Measurements from ENCODE around the gene ZNF335. TPM values are rescaled to one million over a fixed set of nuclear protein-coding genes. Genes with fewer than 3 reads are reported as not detected.

The ZNF335 gene
- total and polyA plus RNA-seq, 2 of the 13 experiments (the other 11 are each of a cell fraction or from before 2014, with no cell fraction given): 9.7 to 13.7 TPM

DNA sequence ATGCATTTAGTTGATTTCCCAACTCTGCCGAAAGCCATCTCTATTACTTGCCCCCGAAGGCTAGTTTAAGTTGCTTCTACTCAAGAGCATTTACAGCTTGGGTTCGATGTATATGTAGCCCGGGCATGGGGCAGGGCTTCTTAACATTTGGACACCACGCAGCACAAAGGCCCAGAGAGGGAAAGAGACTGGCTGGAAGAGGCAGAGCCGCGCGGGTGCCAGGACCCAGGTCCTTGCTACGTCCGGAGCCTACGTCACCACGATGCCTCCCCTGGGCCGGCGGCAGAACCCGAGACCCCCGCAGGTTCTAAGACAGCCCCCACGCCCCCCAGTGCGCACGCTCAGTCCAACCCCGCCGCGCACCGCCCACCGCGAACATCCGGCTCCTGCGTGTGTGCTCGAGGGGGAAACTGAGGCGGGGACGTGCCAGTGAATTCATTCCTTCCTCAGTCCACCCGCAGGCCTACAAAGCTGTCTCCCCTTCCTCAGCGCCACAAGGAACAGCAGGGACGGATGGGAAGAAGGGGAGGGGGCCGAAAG lies 37.9 kb downstream of the ZNF335 start (continued):
- TF ChIP-seq, protein P1, sequence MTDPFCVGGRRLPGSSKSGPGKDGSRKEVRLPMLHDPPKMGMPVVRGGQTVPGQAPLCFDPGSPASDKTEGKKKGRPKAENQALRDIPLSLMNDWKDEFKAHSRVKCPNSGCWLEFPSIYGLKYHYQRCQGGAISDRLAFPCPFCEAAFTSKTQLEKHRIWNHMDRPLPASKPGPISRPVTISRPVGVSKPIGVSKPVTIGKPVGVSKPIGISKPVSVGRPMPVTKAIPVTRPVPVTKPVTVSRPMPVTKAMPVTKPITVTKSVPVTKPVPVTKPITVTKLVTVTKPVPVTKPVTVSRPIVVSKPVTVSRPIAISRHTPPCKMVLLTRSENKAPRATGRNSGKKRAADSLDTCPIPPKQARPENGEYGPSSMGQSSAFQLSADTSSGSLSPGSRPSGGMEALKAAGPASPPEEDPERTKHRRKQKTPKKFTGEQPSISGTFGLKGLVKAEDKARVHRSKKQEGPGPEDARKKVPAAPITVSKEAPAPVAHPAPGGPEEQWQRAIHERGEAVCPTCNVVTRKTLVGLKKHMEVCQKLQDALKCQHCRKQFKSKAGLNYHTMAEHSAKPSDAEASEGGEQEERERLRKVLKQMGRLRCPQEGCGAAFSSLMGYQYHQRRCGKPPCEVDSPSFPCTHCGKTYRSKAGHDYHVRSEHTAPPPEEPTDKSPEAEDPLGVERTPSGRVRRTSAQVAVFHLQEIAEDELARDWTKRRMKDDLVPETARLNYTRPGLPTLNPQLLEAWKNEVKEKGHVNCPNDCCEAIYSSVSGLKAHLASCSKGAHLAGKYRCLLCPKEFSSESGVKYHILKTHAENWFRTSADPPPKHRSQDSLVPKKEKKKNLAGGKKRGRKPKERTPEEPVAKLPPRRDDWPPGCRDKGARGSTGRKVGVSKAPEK (CRISPR knock-in tag; IDR thresholded peaks at IDR 0.05; ENCODE audit: borderline replicate concordance): peak; percentile 4; the same call in 1 of the 2 replicates
- TF ChIP-seq ZNF709 (CRISPR knock-in tag; IDR thresholded peaks at IDR 0.05) (no peak), POLR2A (IDR thresholded peaks at IDR 0.05; ENCODE audit: insufficient read depth in 1 of 2, low read depth in 2 of 2, low read length in 2 of 2) (no peak), HCFC1 (IDR thresholded peaks at IDR 0.05; ENCODE audit: low read depth, low read length) (no peak), ZNF530 (CRISPR knock-in tag; IDR thresholded peaks at IDR 0.05; ENCODE audit: low read depth) (0 out of 2 replicates have a peak, but pooled peaks have one; percentile 42), FOXA3 (CRISPR knock-in tag; IDR thresholded peaks at IDR 0.05) (no peak), ZBTB1 (CRISPR knock-in tag; IDR thresholded peaks at IDR 0.05; ENCODE audit: borderline replicate concordance) (no peak; the same call in 1 of the 2 replicates), ZC3H13 (CRISPR knock-in tag; IDR thresholded peaks at IDR 0.05) (peak; percentile 99), DR1 (CRISPR knock-in tag; IDR thresholded peaks at IDR 0.05) (0 out of 2 replicates have a peak, but pooled peaks have one; percentile 2), ARNT2 (CRISPR knock-in tag; IDR thresholded peaks at IDR 0.05; ENCODE audit: low read depth) (no peak; the same call in 1 of the 2 replicates), SMYD3 (CRISPR knock-in tag; IDR thresholded peaks at IDR 0.05) (0 out of 2 replicates have a peak, but pooled peaks have one; percentile 78), ZFY (CRISPR knock-in tag; IDR thresholded peaks at IDR 0.05) (no peak), BRCA1 (CRISPR knock-in tag; IDR thresholded peaks at IDR 0.05) (0 out of 2 replicates have a peak, but pooled peaks have one; percentile 26), ASH2L (IDR thresholded peaks at IDR 0.05; ENCODE audit: insufficient read length, low read depth, low read length) (peak; percentile 37), MAFF (IDR thresholded peaks at IDR 0.05; ENCODE audit: low read depth, low read length) (no peak), DNMT3B (CRISPR knock-in tag; conservative IDR thresholded peaks at IDR 0.05) (no peak)
- TF ChIP-seq, protein P2, sequence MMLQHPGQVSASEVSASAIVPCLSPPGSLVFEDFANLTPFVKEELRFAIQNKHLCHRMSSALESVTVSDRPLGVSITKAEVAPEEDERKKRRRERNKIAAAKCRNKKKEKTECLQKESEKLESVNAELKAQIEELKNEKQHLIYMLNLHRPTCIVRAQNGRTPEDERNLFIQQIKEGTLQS (CRISPR knock-in tag; IDR thresholded peaks at IDR 0.05): no peak
- TF ChIP-seq, protein P3, sequence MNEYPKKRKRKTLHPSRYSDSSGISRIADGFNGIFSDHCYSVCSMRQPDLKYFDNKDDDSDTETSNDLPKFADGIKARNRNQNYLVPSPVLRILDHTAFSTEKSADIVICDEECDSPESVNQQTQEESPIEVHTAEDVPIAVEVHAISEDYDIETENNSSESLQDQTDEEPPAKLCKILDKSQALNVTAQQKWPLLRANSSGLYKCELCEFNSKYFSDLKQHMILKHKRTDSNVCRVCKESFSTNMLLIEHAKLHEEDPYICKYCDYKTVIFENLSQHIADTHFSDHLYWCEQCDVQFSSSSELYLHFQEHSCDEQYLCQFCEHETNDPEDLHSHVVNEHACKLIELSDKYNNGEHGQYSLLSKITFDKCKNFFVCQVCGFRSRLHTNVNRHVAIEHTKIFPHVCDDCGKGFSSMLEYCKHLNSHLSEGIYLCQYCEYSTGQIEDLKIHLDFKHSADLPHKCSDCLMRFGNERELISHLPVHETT (CRISPR knock-in tag; conservative IDR thresholded peaks at IDR 0.05): no peak
- TF ChIP-seq, protein P4, sequence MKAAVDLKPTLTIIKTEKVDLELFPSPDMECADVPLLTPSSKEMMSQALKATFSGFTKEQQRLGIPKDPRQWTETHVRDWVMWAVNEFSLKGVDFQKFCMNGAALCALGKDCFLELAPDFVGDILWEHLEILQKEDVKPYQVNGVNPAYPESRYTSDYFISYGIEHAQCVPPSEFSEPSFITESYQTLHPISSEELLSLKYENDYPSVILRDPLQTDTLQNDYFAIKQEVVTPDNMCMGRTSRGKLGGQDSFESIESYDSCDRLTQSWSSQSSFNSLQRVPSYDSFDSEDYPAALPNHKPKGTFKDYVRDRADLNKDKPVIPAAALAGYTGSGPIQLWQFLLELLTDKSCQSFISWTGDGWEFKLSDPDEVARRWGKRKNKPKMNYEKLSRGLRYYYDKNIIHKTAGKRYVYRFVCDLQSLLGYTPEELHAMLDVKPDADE (CRISPR knock-in tag; IDR thresholded peaks at IDR 0.05): no peak
- TF ChIP-seq, protein P5, sequence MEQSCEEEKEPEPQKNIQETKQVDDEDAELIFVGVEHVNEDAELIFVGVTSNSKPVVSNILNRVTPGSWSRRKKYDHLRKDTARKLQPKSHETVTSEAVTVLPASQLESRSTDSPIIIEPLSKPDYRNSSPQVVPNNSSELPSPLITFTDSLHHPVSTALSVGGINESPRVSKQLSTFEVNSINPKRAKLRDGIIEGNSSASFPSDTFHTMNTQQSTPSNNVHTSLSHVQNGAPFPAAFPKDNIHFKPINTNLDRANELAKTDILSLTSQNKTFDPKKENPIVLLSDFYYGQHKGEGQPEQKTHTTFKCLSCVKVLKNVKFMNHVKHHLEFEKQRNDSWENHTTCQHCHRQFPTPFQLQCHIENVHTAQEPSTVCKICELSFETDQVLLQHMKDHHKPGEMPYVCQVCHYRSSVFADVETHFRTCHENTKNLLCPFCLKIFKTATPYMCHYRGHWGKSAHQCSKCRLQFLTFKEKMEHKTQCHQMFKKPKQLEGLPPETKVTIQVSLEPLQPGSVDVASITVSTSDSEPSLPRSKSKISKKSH (CRISPR knock-in tag; IDR thresholded peaks at IDR 0.05; ENCODE audit: borderline replicate concordance): no peak

Measured in HepG2 (cell line).